Measurements from ENCODE around the gene CAPN5.

GRCh38 chr11:77159937-77160495, 93.2 kb downstream of the CAPN5 start:
- TF ChIP-seq CTCF (IDR thresholded peaks at IDR 0.05): no peak
- no peak for TF ChIP-seq POLR2AphosphoS5 (IDR thresholded peaks at IDR 0.05)
- no peak for TF ChIP-seq POLR2A (IDR thresholded peaks at IDR 0.05)
